MM.1S (cell line): ENCODE data around the gene MS4A13.

Experiments used
- CTCF ChIP-seq: fragments of 300-600 bp; sonication (generic); IDR thresholded peaks from 2 replicates; pipeline ENCODE4 v1.5.1; 2016; ENCODE audit warnings: antibody characterized with exemption, low read length, mixed read lengths
- EZH2 ChIP-seq: fragments of 300-600 bp; sonication (generic); optimal IDR thresholded peaks from 2 replicates; pipeline ENCODE3; 2017; ENCODE audit warnings: low read depth, mild to moderate bottlenecking, antibody characterized with exemption, low read length, mixed read lengths
- EZH2phosphoT487 ChIP-seq: fragments of 300-600 bp; sonication (generic); IDR thresholded peaks from 2 replicates; pipeline ENCODE4 v1.6.1; 2018; ENCODE audit warnings: antibody characterized with exemption, low read length

DNA sequence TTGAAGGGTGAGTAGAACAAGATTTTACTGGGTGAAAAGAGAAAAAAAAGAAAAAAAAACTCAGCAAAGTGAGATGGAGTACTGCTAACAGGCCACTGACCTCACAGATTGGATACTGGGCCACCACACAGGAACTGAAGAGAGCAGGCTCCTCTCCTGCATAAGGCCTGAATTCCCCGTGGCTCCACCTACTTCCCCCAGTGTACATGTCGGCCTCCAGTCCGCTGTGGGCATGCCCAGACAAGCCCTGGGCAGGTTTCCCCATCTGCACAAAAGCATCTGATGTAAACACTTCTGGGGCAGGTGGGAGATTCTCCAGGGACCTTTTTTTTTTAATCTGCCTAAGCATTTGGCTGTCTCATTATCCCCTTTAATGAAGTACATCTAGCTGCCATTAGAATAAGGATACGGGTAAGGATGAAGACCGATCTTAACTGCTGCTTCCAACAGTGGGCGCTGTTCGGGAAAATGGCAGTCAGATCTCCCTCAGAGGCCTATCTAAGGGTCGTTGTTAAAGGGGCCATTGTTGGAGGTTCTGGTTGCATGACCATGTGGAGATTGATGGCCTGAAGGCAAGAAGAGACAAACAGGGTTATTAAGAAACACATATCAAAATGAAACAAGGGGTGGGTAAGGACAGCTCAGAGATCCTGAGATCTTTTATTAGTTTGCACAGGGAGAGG is 48.5 kb downstream of the MS4A13 start:
- TF ChIP-seq CTCF (no peak; the same call in 1 of the 2 replicates), EZH2 (no peak), EZH2phosphoT487 (no peak)
